ENCODE measurements around the gene CERCAM.

CERCAM gene

DNA sequence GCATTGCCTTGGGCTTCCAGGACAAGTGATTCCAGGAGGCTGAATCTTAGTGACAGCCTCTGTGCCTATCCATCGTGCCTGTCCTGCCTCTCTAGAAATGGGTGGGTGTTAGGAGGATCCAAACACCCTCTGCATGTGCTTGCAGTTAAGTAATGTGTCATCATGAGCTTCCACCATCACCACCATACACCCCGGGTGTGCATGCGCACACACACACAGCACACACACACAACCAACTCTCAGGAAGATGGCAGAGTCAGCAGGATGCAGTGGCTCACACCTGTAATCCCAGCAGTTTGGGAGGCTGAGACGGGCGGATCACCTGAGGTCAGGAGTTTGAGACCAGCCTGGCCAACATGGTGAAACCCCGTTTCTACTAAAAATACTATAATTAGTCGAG, 22.8 kb upstream of the CERCAM start:
- TF ChIP-seq FOXP2 (optimal IDR thresholded peaks at IDR 0.05; ENCODE audit: control extremely low read depth, extremely low read length, insufficient read depth): no peak
- TF ChIP-seq POLR2AphosphoS5 (IDR thresholded peaks at IDR 0.05; ENCODE audit: borderline replicate concordance, low read depth, low read length): no peak
- no peak for TF ChIP-seq EZH2 (IDR thresholded peaks at IDR 0.05)
- DNase-seq (ENCODE audit: low read depth, low spot score): no peak
- H3K36me3 ChIP-seq (ENCODE audit: insufficient read depth, low read length): no peaks in the 10 kb centered on the region
- no peak overlapping the region for H3K27ac ChIP-seq
- H3K4me3 ChIP-seq: no peak overlapping the region
- no peak overlapping the region for H3K9ac ChIP-seq (ENCODE audit: insufficient read length)
- H3K9me3 ChIP-seq (ENCODE audit: low read depth, low read length): no peaks in the 10 kb centered on the region

DNA sequence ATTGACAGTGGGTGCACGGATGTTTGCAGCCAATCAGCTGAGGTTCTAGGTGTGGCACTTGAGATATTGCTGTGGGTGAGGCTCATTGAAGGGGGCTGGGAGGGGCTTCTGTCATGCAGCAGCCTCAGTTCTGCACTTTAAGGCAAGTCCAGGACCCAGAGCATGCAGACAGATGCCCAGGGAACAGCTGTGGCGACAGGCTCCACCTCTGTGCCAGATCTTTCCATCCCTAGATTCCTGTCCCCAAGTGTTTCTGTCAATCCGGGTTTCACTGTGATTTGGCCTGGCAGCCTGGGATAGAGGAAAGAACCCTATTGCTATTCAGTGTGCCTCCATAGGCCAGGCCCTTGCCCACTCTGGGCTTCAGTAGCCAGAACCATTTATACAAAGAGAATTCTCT, 20.8 kb upstream of the CERCAM start:
- H3K4me3 ChIP-seq: no peak overlapping the region
- H3K9me3 ChIP-seq (ENCODE audit: low read depth, low read length): no peaks in the 10 kb centered on the region
- TF ChIP-seq EZH2 (IDR thresholded peaks at IDR 0.05): no peak
- no peak for TF ChIP-seq POLR2AphosphoS5 (IDR thresholded peaks at IDR 0.05; ENCODE audit: borderline replicate concordance, low read depth, low read length)
- TF ChIP-seq FOXP2 (optimal IDR thresholded peaks at IDR 0.05; ENCODE audit: control extremely low read depth, extremely low read length, insufficient read depth): no peak
- no peak overlapping the region for H3K9ac ChIP-seq (ENCODE audit: insufficient read length)
- no peak for DNase-seq (ENCODE audit: low read depth, low spot score)
- no peak overlapping the region for H3K27ac ChIP-seq
- H3K36me3 ChIP-seq (ENCODE audit: insufficient read depth, low read length): no peaks in the 10 kb centered on the region

GRCh38 chr9:128404560-128404959, 16.1 kb upstream of the CERCAM start:
- Histone ChIP-seq H3K9me3 (ENCODE audit: low read depth, low read length) (no peaks in the 10 kb centered on the region), H3K9ac (ENCODE audit: insufficient read length) (no peak overlapping the region), H3K36me3 (ENCODE audit: insufficient read depth, low read length) (no peaks in the 10 kb centered on the region), H3K27ac (no peak overlapping the region), H3K4me3 (no peak overlapping the region)
- DNase-seq (ENCODE audit: low read depth, low spot score): no peak
- no peak for TF ChIP-seq POLR2AphosphoS5 (IDR thresholded peaks at IDR 0.05; ENCODE audit: borderline replicate concordance, low read depth, low read length)
- TF ChIP-seq FOXP2 (optimal IDR thresholded peaks at IDR 0.05; ENCODE audit: control extremely low read depth, extremely low read length, insufficient read depth): no peak
- TF ChIP-seq EZH2 (IDR thresholded peaks at IDR 0.05): no peak

DNA sequence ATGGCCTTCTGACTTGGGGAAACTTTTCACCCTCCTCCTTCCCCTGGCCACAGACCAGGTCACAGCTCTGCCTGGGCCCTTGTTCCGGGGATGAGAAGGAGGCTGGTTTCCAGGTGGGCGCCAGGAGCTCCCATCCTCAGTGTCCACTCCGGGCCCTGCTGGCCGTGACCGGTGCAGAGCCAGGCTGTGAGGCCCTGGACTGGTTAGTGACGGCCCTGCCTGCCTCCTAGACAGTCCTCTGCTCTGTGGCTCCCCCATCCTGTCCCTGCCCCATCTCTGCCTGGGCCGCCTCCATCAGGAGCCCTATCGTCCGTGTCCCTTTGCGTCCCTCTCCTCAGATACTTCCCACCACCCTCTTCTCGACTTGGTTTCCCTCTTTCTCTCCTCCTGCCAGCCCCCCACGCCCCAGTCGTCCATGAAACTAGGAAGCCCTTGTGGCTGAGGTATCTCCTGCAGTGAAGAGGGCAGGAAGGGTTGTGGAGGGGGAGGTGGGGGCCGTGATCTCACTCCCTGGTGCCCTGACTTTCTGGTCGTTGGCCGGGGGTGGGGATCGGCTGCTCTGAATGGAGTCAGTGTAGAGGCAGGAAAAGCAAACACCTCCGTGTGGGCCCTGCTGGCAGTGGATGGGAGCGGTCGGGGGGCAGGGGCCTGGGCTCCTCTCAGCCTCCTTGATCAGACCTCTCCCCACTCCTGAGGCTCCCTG, 15.4 kb upstream of the CERCAM start:
- DNase-seq (ENCODE audit: low read depth, low spot score): no peak
- Histone ChIP-seq H3K4me3 (no peak overlapping the region), H3K9ac (ENCODE audit: insufficient read length) (no peak overlapping the region), H3K9me3 (ENCODE audit: low read depth, low read length) (no peaks in the 10 kb centered on the region), H3K27ac (no peak overlapping the region), H3K36me3 (ENCODE audit: insufficient read depth, low read length) (no peaks in the 10 kb centered on the region)
- TF ChIP-seq POLR2AphosphoS5 (IDR thresholded peaks at IDR 0.05; ENCODE audit: borderline replicate concordance, low read depth, low read length) (no peak), FOXP2 (optimal IDR thresholded peaks at IDR 0.05; ENCODE audit: control extremely low read depth, extremely low read length, insufficient read depth) (no peak), EZH2 (IDR thresholded peaks at IDR 0.05) (no peak)

GRCh38 chr9:128405780-128406171, 14.9 kb upstream of the CERCAM start:
- TF ChIP-seq EZH2 (IDR thresholded peaks at IDR 0.05): no peak
- TF ChIP-seq FOXP2 (optimal IDR thresholded peaks at IDR 0.05; ENCODE audit: control extremely low read depth, extremely low read length, insufficient read depth): no peak
- no peak for TF ChIP-seq POLR2AphosphoS5 (IDR thresholded peaks at IDR 0.05; ENCODE audit: borderline replicate concordance, low read depth, low read length)
- DNase-seq (ENCODE audit: low read depth, low spot score): no peak
- H3K27ac ChIP-seq: no peak overlapping the region
- no peak overlapping the region for H3K9ac ChIP-seq (ENCODE audit: insufficient read length)
- no peaks in the 10 kb centered on the region for H3K9me3 ChIP-seq (ENCODE audit: low read depth, low read length)
- no peak overlapping the region for H3K4me3 ChIP-seq
- no peaks in the 10 kb centered on the region for H3K36me3 ChIP-seq (ENCODE audit: insufficient read depth, low read length)

- Histone ChIP-seq H3K9ac (ENCODE audit: insufficient read length) (peak overlapping the region; percentile 32), H3K36me3 (ENCODE audit: insufficient read depth, low read length) (no peaks in the 10 kb centered on the region), H3K9me3 (ENCODE audit: low read depth, low read length) (no peaks in the 10 kb centered on the region), H3K27ac (peak overlapping the region; percentile 71), H3K4me3 (no peak overlapping the region)
- DNase-seq (ENCODE audit: low read depth, low spot score): no peak
- TF ChIP-seq EZH2 (IDR thresholded peaks at IDR 0.05) (no peak), FOXP2 (optimal IDR thresholded peaks at IDR 0.05; ENCODE audit: control extremely low read depth, extremely low read length, insufficient read depth) (no peak), POLR2AphosphoS5 (IDR thresholded peaks at IDR 0.05; ENCODE audit: borderline replicate concordance, low read depth, low read length) (no peak)
These were observed 13.7 kb upstream of the CERCAM start for GRCh38 chr9:128406848-128407391.

DNA sequence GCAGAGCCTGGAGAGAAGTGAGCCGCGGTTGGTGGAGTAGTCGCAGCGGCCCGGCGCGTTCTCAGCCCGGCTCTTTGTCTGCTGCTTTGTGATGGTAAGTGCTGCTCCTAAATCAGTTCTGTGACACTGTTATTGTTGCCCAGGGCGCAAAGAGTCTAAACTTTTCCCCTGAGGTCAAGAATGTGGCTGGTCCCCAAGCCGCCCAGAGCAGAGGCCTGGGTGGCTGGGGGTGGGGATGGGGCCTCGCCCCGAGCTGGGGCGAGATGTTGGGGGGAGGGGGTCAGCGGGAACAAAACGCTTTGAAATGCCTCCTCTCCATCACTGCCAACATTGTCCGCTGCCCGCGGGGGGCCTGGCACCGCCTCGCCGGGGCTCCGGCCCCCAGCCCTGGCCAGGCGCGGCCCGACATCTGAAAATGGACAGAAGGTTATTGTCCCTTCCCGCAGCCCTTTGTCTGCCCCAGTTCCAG, 11.7 kb upstream of the CERCAM start:
- Histone ChIP-seq H3K9ac (ENCODE audit: insufficient read length) (no peak overlapping the region), H3K36me3 (ENCODE audit: insufficient read depth, low read length) (no peaks in the 10 kb centered on the region), H3K9me3 (ENCODE audit: low read depth, low read length) (no peaks in the 10 kb centered on the region), H3K27ac (no peak overlapping the region), H3K4me3 (no peak overlapping the region)
- no peak for TF ChIP-seq EZH2 (IDR thresholded peaks at IDR 0.05)
- no peak for DNase-seq (ENCODE audit: low read depth, low spot score)

DNA sequence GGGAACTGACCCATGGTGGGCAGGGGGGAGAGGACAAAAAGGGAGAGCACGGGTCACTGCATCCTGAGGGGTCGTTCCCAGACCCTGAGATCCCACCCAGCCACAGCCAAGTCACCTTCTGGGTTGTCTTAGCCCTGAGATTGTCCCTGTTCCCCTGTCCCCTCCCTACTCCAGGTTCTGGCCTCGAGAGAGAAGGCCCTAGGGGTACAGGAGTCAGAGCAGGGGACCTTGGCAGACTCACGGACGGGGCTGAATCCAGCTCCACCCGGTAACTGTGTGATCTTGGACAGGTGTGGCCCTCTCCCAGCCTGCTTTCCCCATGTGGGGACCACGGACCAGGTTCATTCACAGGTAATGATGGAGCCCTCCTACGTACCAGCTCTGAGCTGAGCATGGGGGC, 11.2 kb upstream of the CERCAM start:
- H3K27ac ChIP-seq: no peak overlapping the region
- H3K9me3 ChIP-seq (ENCODE audit: low read depth, low read length): no peaks in the 10 kb centered on the region
- H3K36me3 ChIP-seq (ENCODE audit: insufficient read depth, low read length): no peaks in the 10 kb centered on the region
- H3K4me3 ChIP-seq: no peak overlapping the region
- DNase-seq (ENCODE audit: low read depth, low spot score): no peak
- no peak for TF ChIP-seq POLR2AphosphoS5 (IDR thresholded peaks at IDR 0.05; ENCODE audit: borderline replicate concordance, low read depth, low read length)
- no peak for TF ChIP-seq EZH2 (IDR thresholded peaks at IDR 0.05)
- TF ChIP-seq FOXP2 (optimal IDR thresholded peaks at IDR 0.05; ENCODE audit: control extremely low read depth, extremely low read length, insufficient read depth): no peak
- H3K9ac ChIP-seq (ENCODE audit: insufficient read length): no peak overlapping the region

GRCh38 chr9:128409978-128410377, 10.7 kb upstream of the CERCAM start:
- Histone ChIP-seq H3K4me3 (no peak overlapping the region), H3K9me3 (ENCODE audit: low read depth, low read length) (no peaks in the 10 kb centered on the region), H3K9ac (ENCODE audit: insufficient read length) (no peak overlapping the region), H3K27ac (no peak overlapping the region), H3K36me3 (ENCODE audit: insufficient read depth, low read length) (no peaks in the 10 kb centered on the region)
- TF ChIP-seq POLR2AphosphoS5 (IDR thresholded peaks at IDR 0.05; ENCODE audit: borderline replicate concordance, low read depth, low read length) (no peak), FOXP2 (optimal IDR thresholded peaks at IDR 0.05; ENCODE audit: control extremely low read depth, extremely low read length, insufficient read depth) (no peak), EZH2 (IDR thresholded peaks at IDR 0.05) (no peak)
- DNase-seq (ENCODE audit: low read depth, low spot score): no peak

Data from SK-N-MC (cell line).